ENCODE data around the gene MIF. TPM values are rescaled to one million over a fixed set of nuclear protein-coding genes. Genes with fewer than 3 reads are reported as not detected.

Gene MIF
- total and polyA plus RNA-seq, 8 donors, result 59.5 to 940 (median 280) TPM

DNA sequence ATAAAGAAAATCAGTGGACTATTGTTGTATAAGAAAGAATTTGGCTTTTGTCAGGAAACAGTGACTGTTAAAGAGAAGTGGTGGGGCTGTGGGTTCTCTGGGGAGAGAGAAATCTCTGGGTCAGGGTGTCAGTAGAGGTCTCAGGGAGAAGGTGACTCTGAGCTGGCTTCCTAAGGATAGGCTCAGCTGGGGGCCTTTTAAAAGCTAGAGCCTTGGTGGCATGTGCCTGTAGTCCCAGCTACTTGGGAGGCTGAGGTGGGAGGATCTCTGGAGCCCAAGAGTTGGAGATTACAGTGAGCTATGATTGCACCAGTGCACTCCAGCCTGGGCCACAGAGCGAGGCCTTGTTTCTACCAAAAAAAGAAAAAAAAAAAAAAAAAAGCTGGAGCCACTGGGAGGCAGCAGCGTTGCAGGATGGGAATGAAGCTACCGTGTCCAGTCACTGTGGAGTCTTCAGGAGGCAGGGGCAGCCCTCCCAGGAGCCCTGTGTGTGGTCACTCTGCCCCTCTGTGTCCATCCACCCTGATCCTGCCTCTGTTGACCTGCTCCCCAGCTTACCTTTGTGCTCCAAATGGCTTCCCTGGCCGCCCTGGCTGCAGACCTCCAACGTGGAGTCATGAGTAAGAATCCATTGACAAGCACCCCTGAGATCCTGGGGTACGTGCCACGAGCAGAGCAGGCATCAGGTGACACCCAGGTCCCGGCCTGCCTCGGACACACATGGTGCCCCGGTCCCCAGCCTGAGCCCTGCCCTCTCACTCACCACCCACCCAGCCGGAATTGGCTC lies 5.4 kb upstream of the MIF start:
- intact Hi-C loops (cut with DNase I; ENCODE audit: low total_unique reads), result no loop called here
- peaks cover 5 to 22% (median 16%) of the 10 kb centered on the region in 4 donors for H3K4me1 ChIP-seq

DNA sequence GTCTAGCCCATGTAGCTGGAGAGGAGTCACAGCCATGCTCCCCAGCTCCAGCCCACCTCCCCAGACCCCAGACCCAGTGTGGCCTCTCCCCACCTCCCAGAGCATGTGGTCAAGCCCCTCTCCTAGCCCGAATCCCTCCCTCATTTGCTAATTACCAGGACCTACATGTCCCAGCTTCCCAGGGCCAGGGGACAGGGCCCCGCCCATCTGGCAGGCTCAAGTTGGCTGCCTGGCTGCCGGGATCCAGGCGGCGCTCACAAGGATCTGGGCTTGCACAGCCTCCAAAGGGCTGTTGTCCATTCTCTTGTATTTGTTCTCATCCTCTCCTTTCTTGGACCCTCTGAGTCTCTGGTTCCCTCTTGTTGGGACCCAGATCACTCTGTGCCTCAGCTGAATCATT lies 4.6 kb upstream of the MIF start:
- intact Hi-C loops (cut with DNase I; ENCODE audit: low total_unique reads), result no loop called here
- no peak overlapping the region for H3K27ac ChIP-seq

More for the DNA sequence above, 5.4 kb upstream of the MIF start:
- Histone ChIP-seq H3K9me3 (no peaks in the 10 kb centered on the region), H3K27me3 (no peaks in the 10 kb centered on the region), H3K4me3 (no peak overlapping the region), H3K36me3 (peaks cover 0 to 20% (median 1%) of the 10 kb centered on the region in 4 donors), H3K27ac (peak overlapping the region in 4 of 5 donors; percentile 5 to 67 (median 61))
- DNase-seq, result no peak
- 62 to 78% (median 71%) methylated on average over 8 to 11 of the region's 11 CpGs for WGBS, 5 donors
- TF ChIP-seq EP300 (IDR thresholded peaks at IDR 0.05) (no peak), POLR2AphosphoS5 (IDR thresholded peaks at IDR 0.05) (no peak), POLR2A (IDR thresholded peaks at IDR 0.05) (no peak)
- TF ChIP-seq, protein P1, sequence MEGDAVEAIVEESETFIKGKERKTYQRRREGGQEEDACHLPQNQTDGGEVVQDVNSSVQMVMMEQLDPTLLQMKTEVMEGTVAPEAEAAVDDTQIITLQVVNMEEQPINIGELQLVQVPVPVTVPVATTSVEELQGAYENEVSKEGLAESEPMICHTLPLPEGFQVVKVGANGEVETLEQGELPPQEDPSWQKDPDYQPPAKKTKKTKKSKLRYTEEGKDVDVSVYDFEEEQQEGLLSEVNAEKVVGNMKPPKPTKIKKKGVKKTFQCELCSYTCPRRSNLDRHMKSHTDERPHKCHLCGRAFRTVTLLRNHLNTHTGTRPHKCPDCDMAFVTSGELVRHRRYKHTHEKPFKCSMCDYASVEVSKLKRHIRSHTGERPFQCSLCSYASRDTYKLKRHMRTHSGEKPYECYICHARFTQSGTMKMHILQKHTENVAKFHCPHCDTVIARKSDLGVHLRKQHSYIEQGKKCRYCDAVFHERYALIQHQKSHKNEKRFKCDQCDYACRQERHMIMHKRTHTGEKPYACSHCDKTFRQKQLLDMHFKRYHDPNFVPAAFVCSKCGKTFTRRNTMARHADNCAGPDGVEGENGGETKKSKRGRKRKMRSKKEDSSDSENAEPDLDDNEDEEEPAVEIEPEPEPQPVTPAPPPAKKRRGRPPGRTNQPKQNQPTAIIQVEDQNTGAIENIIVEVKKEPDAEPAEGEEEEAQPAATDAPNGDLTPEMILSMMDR (IDR thresholded peaks at IDR 0.05), result no peak

DNA sequence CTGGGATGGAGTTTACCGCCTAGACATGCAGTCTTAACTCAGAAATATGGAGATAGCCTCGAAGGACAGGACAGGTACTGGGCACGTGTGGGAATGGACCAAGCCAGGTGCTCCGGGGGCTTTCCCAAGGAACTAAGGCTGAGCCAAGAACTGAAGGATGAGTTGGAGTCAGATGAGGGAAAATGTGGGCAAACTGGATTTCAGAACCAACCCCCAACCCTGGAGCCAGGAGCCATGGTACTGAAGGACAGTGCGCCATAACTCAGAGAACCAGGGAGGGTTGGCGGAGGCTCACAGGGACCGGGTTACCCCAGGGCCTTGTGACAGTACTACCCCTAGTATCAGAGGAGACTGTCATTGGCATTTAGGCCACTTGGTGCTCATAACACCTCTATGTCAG lies 2.5 kb upstream of the MIF start:
- intact Hi-C loops (cut with DNase I; ENCODE audit: low total_unique reads), result no loop called here
- TF ChIP-seq POLR2AphosphoS5 (IDR thresholded peaks at IDR 0.05) (no peak), POLR2A (IDR thresholded peaks at IDR 0.05) (no peak), EP300 (IDR thresholded peaks at IDR 0.05) (no peak)
- TF ChIP-seq, protein P1 (IDR thresholded peaks at IDR 0.05), result no peak
- H3K27me3 ChIP-seq, result no peaks in the 10 kb centered on the region
- peaks cover 11 to 13% (median 12%) of the 10 kb centered on the region in 4 donors for H3K36me3 ChIP-seq
- H3K4me1 ChIP-seq, result peaks cover 19 to 46% (median 37%) of the 10 kb centered on the region in 4 donors
- no peak for DNase-seq
- no peaks in the 10 kb centered on the region for H3K9me3 ChIP-seq
- H3K4me3 ChIP-seq, result no peak overlapping the region
- H3K27ac ChIP-seq, result no peak overlapping the region
- 82 to 97% (median 90%) methylated on average over 7 of the region's 7 CpGs for WGBS, 5 donors

More for the DNA sequence above, 4.6 kb upstream of the MIF start:
- no peak for TF ChIP-seq POLR2A (IDR thresholded peaks at IDR 0.05)
- no peak for TF ChIP-seq POLR2AphosphoS5 (IDR thresholded peaks at IDR 0.05)
- TF ChIP-seq, protein P1 (IDR thresholded peaks at IDR 0.05), result no peak
- TF ChIP-seq EP300 (IDR thresholded peaks at IDR 0.05), result no peak
- no peak overlapping the region for H3K4me3 ChIP-seq
- WGBS, 5 donors, result 29 to 54% (median 41%) methylated on average over 4 to 5 of the region's 5 CpGs
- H3K9me3 ChIP-seq, result no peaks in the 10 kb centered on the region
- no peaks in the 10 kb centered on the region for H3K27me3 ChIP-seq
- peaks cover 0 to 12% (median 0%) of the 10 kb centered on the region in 4 donors for H3K36me3 ChIP-seq
- DNase-seq, result peak in 1 of 2 donors; percentile 40
- peaks cover 6 to 27% (median 17%) of the 10 kb centered on the region in 4 donors for H3K4me1 ChIP-seq

DNA sequence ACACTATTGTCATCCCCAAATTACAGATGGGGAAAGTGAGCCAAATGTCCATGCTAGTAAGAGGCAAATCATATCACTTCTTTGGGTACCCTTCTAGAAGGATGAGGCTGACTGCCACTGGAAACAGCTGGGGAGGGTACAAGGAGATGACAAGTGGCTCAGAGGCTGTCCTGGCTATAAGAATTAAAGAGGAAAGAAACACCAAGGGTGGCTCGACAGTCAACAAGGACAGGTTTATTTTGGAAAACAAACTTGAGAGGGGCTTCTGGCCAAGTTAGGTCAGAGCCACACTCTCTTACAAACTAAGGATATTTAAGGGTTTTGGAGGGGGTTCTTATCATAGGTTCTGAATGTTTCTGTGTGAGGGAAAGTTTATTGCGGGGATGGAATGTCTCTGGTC lies 2.1 kb upstream of the MIF start:
- no peak for TF ChIP-seq POLR2A (IDR thresholded peaks at IDR 0.05)
- TF ChIP-seq, protein P1 (IDR thresholded peaks at IDR 0.05), result no peak

More for the DNA sequence above, 2.1 kb upstream of the MIF start:
- intact Hi-C loops (cut with DNase I; ENCODE audit: low total_unique reads), result no loop called here
- Histone ChIP-seq H3K36me3 (peaks cover 15 to 18% (median 16%) of the 10 kb centered on the region in 4 donors), H3K9me3 (no peaks in the 10 kb centered on the region), H3K27ac (no peak overlapping the region), H3K27me3 (no peaks in the 10 kb centered on the region), H3K4me1 (peaks cover 19 to 46% (median 38%) of the 10 kb centered on the region in 4 donors), H3K4me3 (no peak overlapping the region)
- no peak for DNase-seq
- whole genome bisulfite sequencing, 5 donors, result 91 to 100% (median 97%) methylated on average over 2 of the region's 2 CpGs

All from stomach (tissue), 9 donors.